HG03175 (cell line): Measurements from ENCODE around the gene RFX3.

Source experiments
- ATAC-seq: cut with Tn5 transposase; IDR thresholded peaks from one replicate; pipeline ENCODE4 v1.9.1; 2021; ENCODE audit warnings: mild to moderate bottlenecking, moderate library complexity; ENCODE audit not compliant: unreplicated experiment

Gene RFX3

GRCh38 chr9:3525836-3526164 is at the start of gene RFX3:
TSS of gene RFX3 (minus strand) at chr9:3526001. CDS start at chr9:3395588, 130,413 bp downstream.
- ATAC-seq = peak; percentile 47

DNA sequence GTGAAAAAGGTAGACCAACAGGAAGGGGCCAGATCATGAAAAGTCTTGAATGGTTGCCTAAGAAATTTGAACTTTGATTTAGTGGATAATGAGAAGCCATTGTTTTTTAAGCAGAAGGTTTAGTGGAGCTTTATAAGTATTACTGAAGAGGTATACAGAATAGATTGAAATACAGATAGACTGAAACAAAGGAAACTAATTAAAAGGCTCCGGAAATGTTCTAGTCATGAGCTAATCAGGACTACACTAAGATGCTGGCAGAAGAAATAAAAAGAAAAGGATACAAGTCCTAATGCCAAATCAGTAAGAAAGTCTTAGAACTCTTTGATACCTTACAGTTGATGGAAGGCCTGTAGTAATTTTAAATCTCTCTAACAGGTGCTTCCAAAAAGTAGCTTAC is 45.7 kb upstream of the RFX3 start:
- no peak for ATAC-seq

DNA sequence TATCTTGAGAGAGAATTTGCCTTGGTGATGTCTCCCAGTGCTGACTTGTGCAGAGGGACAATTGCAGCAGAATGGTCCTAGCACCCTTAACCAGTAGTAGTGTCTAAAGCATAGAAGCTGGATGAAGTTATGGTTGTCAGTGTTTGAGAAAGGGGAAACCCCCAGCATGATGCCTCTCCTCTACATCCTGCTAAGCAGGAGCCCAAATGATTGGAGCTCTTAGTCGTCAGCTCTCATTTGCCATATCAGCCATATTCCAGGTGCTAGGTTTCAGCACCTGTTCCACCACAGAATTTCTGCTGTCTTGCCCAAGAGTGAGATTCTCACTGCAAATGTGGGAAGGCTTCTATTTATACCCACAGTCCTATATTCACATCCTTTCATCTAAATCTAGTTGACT is 43.7 kb upstream of the RFX3 start:
- ATAC-seq = no peak

- ATAC-seq = no peak
Measured at GRCh38 chr9:3567988-3568387, 42.2 kb upstream of the RFX3 start.

DNA sequence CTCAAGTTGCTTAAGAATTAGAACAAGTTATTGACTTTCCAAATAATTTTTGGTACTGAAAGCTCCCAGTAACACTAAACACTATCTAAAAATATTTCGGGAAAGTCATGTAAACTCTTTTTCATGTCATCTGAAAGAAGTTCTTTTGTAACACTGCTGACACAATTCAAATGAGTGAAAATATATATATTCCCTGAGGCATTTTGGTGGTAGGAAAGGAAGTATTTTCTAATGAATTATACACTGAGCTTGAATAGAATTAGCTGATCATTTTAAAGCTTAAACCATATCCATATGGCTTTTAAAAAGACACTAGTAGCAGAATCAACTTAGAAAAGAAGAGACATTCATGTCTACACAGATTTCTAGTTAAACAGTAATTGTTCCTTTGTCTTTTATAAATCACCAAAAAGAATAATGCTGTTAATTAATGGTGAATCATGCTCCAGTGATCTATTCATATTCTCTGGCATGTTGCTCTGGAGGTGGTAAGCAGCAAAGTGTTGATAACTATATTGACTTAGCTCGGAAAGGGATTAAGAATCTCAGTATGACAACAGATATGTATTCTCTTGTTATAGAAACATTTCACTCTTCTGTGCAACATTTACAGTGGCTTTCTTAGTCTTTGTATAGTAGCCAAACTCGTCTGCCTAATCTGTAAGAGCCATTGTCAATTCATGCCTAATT is 27.4 kb upstream of the RFX3 start:
- no peak for ATAC-seq

GRCh38 chr9:3549225-3549624 is 23.4 kb upstream of the RFX3 start:
- ATAC-seq = no peak

DNA sequence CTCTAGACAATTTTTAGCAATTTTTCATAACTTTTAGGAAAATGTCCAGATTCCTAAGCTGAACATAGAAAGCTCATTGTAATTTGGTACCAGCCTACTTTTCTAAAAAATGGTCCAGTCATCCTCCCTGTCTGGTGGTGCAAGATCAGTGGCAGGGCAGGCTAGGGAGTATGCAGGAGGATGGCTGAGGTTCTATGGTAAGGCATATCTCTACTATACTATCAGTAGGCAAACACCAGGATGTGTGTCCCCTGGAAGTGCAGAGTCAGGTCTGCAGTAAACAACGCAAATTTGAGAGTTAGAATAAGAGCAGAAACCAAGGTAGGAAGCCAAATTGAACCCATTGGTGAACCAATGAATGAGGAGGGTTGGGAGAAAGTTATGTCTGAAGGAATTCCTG is 22.8 kb upstream of the RFX3 start:
- ATAC-seq = no peak

GRCh38 chr9:3541206-3541605 is 15.4 kb upstream of the RFX3 start:
- no peak for ATAC-seq

- no peak for ATAC-seq
Measured at GRCh38 chr9:3534614-3535404, 9.0 kb upstream of the RFX3 start.

- ATAC-seq = no peak
Measured at GRCh38 chr9:3532158-3532557, 6.4 kb upstream of the RFX3 start.

- ATAC-seq = no peak
Measured at GRCh38 chr9:3528451-3528850, 2.6 kb upstream of the RFX3 start.

- ATAC-seq = no peak
Measured at GRCh38 chr9:3526997-3527940, 1.5 kb upstream of the RFX3 start.

DNA sequence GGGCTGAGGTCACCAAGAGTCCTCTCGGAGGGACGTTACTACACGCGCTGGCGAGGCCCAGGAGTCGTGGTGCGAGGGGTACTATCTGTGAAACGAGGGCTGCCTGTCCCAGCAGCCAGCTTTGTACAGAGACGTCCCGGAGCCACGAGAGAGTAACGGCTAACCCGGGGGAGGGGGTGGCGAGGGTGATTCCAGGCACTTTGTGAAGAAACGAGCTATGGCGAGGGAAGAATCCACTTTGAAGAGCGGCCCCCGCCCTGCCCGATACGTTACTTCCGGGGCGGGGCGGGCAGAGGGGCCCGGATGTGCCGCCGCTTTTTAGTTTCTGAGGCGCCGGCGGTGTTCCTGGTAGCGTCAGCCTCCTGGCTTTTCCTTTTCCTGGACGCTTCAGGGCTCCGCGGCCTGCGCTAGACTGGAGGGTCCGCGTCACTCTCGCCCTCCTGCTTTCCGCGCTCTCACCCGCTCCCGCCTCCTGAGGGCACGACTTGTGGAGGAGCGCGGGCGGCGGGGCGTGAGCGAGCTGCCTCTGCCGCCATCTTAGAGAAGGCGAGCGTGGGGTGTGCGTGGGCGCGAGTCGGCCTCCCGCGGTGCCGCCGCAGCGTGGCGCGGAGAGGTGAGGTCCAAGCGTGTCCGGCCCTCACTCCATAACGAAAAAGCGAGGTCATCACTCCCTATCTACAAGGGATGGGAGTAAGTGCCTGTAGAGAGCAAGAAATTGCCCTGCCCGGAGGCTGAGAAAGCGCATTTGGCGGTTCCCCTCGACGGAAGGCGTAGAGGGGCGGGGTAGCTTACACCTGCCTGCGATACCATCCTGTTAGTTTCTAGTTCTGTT is 580 bp upstream of the RFX3 start:
- ATAC-seq = peak; percentile 62

DNA sequence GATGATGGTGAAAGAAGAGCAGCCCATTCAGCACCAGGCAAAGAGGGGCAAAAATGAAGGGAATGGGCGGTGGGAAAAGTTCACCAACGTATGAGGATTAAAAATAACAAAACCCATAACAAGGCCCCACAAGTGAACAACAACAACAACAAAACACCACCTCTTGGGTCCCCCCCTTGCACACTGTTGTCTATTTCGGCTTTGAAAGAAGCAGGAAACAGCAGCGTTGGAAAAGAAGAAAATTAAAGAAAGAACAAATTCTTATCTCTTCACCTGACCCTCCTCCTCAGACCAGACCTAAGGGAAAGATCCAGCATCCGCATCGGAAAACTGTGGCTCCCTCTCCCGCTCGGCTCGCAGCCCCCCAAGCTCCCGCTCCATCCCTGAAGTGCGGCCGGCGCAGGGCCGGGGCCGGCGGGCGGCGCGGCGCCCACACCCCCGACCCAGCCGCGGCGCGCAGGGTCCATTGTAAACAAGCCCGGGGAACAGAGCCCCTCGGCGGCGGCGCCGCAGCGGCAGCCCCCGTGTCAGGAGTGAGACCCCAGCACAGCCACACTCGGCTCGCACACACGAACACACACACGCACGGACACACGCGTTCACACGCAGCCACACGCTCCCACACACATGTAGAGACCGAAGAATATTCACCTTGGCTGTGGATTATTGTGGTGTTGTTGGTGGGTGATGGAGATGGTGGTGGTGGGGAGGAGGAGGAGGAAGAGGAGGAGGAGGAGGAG is 535 bp downstream of the RFX3 start:
- ATAC-seq = no peak

DNA sequence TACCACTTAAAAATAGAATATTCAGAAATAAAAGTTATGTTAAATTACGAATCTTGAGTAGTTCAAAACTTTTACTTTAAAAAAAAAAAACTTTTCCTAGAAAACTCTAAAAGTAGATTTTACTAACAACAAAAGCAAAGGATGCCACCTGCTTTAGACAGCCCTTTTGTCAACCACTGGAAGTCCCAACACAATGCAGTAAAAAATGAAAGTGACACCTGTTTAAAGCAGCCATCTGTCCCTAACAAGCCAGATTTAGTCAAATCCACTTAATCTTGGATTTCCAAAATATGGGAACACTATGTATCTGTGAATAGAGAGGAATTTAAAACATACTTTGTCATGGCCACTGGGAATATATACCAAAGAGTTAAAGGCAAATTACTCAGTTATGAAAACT is 3.8 kb downstream of the RFX3 start:
- ATAC-seq = no peak

DNA sequence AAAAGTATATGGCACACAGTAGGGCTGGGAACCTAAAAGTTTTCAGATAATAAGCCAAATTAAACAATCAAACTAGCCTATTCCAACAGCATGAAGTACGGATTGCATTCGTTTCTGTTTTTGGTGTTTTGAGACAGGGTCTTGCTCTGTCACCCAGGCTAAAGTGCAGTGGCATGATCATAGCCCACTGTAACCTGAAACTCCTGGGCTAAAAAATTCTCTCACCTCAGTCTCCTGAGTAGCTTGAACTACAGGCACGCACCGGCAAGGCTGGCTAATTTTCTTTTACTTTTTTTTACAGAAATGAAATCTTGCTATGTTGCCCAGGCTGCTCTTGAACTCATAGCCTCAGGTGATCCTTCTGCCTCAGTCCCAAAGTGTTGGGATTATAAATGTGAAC is 5.2 kb downstream of the RFX3 start:
- ATAC-seq = no peak

DNA sequence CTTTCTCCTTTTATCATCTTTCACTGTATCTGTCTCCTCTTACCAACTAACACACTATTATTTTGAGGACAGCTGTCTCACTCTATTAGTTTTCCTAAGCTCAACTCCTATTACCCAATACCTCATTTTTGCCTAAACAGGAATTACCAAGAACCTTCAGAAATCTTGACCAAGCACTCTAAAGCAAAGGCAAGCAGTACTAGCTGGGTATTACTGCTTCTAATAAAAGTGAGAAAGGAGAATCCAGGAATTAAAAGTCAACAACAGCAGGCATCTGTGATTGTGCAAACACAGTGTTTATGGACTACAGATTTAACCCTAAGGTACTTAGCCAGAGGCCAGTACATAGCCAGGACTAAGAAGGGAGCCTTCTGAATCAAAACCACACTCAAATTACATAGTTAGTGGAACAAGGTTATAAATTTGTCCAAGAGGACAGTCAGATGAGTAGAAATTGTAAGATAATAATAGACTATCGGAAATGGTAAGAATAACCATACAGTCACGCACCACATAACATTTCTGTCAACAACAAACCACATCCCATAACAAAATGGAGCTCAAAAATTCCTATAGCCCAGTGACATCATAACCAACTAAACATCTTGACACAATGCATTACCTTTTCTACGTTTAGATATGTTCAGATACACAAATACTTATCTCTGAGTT is 8.3 kb downstream of the RFX3 start:
- ATAC-seq = no peak

GRCh38 chr9:3516667-3517330 is 9.0 kb downstream of the RFX3 start:
- no peak for ATAC-seq

DNA sequence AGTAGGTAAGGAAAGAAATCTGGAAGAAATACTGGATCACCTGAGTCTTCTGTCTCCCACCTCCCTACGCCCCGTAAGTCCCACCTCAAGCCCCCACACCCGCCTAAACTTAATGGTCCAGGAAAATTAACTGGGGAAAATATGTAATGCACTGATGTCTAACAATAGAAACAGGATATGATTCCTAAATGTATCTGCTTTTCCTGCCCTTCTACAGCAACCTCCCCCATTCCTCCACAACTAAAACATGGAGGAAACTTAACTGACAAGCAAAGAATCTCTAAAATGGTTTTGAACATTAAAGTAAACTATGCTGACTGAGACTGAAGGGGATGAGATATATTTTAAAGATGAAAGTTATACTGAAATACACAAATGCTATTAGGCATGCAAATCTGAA is 10.4 kb downstream of the RFX3 start:
- no peak for ATAC-seq
